HuH-7.5 (cell line): ENCODE results near the gene DYRK1A.
"Not testable (repeated sequence)": the region's sequence is repeated elsewhere in the genome, so short reads cannot be mapped to it uniquely, and the experiment has no call there.

Experiments
- DNase-seq: peaks from one replicate; pipeline ENCODE4 v3.0.0; 2011; ENCODE audit warnings: low spot score

Gene DYRK1A

GRCh38 chr21:37484535-37485474, 118.2 kb downstream of the DYRK1A start:
- no peak for DNase-seq

DNA sequence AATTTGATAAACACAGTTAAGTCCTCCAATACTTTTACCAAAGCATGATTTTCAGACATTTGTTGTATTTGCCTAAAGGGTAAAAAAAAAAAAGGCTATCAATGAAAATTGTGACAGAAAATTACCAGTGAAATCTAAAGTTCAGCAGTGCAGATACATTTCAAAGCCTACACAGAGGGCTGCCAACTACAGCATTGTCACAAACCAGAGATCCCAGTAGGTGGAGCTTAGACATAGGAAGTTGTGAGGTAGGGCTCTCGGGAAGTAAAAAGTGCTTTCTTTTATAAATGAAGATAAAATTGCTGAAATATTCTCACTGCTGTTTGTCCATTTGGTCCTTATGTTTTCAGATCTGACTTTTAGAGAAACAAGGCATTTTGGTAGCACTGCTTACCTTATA, 123.0 kb downstream of the DYRK1A start:
- DNase-seq: no peak

DNA sequence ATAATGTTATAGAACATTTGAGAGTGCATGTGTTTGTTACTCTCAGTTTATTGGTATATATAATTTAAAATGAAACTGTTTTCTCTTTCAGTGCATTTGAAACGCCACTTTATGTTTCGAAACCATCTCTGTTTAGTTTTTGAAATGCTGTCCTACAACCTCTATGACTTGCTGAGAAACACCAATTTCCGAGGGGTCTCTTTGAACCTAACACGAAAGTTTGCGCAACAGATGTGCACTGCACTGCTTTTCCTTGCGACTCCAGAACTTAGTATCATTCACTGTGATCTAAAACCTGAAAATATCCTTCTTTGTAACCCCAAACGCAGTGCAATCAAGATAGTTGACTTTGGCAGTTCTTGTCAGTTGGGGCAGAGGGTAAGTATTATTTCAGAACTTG, 123.5 kb downstream of the DYRK1A start:
- no peak for DNase-seq

- no peak for DNase-seq
Measured at GRCh38 chr21:37496972-37497371, 130.4 kb downstream of the DYRK1A start.

GRCh38 chr21:37498664-37499063, 132.1 kb downstream of the DYRK1A start:
- DNase-seq: no peak

GRCh38 chr21:37502947-37503346, 136.4 kb downstream of the DYRK1A start:
- DNase-seq: no peak

DNA sequence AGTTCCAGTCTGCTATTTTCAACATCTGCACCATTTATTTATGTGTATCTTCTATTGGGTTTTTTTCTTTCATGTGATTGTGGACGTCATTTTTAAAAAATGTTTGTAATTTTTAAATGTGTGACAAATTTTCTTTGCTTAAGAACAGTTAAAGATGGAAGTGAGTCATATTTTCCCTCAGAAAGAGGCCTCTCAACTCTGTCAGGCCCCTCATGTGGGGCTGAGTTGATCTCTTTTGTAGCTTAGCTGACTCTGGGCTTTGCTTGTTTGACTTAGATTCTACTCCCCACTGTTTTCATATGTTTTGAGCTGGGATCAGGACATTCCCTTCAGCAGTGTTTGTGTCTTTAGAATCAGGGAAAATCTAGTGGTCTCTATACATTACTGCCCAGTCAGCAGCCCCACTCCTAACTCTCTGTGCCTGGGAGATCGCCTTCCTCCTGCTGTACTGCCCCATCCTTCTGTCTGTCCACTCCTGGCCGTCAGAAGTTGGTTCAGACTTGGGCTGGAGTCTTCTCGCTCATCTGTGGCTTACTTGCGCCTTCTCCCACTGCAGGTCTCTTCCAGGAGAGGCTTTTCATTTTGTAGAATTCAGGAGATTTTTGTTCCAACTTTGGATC, 137.4 kb downstream of the DYRK1A start:
- DNase-seq: no peak

DNA sequence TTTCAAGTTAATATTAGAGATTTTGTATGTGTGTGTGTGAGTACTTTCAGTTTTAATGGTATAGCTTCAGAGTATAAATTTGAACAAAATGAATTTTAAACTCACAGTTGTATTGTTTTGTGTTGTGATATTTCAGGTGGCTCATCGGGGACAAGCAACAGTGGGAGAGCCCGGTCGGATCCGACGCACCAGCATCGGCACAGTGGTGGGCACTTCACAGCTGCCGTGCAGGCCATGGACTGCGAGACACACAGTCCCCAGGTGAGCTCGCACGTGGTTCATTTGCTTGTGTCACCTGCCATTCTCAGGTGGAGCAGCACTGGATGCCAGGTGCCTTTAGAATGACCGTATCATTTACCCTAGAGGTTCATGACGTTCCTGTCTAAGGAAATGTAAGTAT, 139.4 kb downstream of the DYRK1A start:
- DNase-seq: no peak

- DNase-seq: no peak
Measured at GRCh38 chr21:37507716-37508115, 141.1 kb downstream of the DYRK1A start.

DNA sequence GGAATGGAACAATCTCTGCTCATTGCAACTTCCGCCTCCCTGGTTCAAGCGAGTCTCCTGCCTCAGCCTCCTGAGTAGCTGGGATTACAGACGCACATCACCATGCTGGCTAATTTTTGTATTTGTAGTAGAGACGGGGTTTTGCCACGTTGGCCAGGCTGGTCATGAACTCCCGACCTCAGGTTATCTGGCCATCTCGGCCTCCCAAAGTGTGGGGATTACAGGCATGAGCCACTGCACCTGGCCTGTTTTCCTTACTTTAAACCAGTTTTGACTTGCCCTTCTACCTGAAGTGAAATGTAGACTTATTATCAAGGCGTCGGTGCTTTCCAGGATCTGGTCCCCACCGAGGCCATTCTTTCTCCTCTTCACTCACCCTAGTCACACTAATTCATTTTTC, 141.8 kb downstream of the DYRK1A start:
- no peak for DNase-seq

GRCh38 chr21:37509802-37510393, 143.3 kb downstream of the DYRK1A start:
- DNase-seq: no peak

DNA sequence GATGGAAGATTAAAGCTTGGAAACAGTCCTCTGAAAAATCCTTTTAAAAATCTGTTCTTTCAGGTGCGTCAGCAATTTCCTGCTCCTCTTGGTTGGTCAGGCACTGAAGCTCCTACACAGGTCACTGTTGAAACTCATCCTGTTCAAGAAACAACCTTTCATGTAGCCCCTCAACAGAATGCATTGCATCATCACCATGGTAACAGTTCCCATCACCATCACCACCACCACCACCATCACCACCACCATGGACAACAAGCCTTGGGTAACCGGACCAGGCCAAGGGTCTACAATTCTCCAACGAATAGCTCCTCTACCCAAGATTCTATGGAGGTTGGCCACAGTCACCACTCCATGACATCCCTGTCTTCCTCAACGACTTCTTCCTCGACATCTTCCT, 145.3 kb downstream of the DYRK1A start:
- no peak for DNase-seq

- no peak for DNase-seq
Measured at GRCh38 chr21:37513383-37513782, 146.8 kb downstream of the DYRK1A start.

DNA sequence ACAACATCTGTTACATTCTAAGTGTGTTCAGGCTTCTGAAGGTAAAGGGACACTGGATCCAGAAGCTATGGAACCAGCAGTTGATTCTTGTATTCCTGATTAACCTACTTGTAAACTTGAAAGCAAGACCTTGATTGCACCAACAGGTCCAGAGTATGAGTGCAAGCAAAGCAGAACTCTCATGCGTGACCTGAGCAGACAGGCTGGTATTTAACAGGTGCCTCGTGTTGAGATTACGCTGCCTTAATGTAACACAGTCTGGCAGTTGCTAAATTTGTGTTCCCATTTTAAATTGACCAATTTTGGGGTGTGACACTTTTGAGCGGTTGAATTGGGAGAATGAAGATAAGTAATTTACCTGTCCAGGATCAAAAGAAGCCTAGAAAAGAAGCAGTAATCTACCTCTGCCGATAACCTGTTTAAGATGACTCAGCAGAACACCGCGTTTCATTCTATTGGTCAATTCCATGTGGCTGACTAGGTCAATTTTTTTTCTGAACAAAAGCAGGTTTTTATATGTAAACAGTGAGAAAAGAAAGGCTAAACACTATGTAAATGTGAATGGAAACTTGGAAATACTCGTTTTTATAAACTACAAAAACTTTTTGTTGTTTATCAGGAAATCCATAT, 147.6 kb downstream of the DYRK1A start:
- DNase-seq: no peak

DNA sequence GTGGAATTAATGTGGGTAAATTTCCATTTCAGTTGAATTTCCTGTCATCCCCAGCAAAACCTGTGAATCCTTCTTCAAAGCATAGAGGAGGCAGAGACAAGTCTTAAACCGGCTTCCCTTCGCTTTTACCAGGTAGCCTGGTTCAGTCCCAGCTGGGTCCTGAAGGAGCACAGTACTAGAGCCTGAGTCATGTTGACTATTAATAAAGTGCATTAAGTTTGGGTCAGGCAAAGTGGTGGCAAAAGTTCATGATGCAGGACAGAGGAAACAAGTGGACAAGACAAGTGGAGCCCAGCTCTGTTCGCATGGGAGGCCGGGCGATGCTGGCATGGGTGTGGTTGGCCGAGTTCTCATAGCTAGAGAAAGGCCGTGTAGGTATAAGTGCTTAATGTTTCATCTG, 150.4 kb downstream of the DYRK1A start:
- no peak for DNase-seq

GRCh38 chr21:37520801-37521200, 154.2 kb downstream of the DYRK1A start:
- DNase-seq: no peak

DNA sequence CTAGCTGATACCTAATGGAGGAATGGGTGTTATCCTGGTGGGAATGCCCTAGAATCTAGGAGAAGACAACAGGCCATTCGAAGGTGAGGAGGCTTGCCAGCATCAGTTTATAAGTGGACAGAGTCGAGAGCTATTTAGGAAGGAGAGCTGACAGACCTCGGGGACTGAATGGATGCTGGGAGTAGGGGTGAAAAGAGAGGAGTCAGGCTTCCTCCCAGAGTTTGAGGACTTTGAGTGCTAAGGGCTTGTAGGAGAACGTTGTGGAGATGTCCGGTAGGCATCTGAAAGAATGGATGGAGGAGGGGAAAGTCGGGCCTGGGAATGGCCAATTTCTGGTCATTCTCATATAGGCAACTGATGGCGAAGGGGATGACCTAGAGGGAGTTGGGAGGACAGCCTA, 155.1 kb downstream of the DYRK1A start:
- DNase-seq: no peak

DNA sequence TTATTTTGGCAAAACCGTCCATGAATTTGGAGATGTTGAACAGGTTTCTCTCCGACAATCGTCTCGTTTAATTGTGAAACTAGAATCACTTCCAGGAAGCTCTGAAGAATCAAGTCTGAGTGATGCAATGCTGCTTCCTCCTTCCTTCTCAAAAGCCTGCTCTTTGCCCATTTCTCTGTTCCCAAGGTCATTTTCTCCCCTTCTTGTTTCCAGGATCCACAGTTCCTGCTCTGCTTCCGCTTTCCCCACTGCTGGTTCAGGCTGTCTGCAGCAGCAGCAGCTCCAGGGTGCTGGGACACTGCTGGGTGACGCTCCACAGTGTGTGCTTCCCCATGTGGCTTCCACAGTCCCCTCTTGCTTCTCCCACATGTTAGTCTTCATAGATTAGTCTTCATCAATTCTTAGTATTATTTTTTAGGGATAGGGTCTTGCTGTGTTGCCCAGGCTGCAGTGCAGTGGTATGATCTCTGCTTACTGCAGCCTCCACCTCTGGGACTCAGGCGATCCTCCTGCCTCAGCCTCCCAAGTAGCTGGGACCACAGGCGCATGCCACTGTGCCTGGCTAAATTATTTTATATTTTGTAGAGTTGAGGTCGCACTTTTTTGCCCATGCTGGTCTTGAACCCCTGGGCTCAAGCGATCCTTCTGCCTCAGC, 156.2 kb downstream of the DYRK1A start:
- DNase-seq: no peak

- not testable (repeated sequence) for DNase-seq
Measured at GRCh38 chr21:37524944-37525343, 158.4 kb downstream of the DYRK1A start.

DNA sequence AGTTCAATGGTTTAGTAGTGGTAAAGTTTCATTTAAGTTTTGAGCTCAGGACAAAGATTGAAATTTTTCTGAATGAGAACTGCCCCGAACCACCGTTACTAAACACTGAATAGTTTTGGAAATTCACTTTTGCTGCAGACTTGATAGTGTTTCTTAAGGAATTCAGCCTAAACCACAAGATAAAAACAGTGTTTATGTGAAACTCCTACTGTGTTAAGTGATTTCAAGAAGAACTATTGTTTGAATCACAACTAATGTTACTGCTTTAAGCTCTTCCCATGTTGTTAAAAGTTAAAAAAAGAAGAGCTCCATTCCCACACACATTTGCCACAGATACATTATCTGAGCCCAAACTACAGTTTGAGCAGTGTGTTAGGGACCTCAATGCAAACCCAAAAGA, 159.2 kb downstream of the DYRK1A start:
- no peak for DNase-seq

DNA sequence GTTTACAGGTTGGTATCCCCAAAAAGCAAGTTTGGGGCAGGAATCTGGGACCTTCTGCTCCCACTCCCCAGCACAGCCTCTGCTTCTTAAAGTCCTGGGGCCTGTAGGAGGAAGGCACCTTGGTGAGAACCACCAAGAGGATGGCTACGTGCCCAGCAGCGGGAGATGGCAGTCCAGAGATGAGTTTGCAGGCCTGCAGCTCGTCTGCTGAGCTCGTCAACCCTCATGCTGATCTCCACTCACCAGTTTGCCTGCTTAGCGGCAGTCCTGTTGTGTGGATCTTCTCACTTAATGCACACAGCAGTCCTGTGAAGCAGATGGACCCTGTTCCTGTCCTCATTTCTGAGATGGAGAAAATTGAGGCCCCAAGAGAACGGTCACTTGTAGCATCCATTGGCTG, 160.5 kb downstream of the DYRK1A start:
- no peak for DNase-seq

- no peak for DNase-seq
Measured at GRCh38 chr21:37527716-37528115, 161.1 kb downstream of the DYRK1A start.
